ENCODE results near the gene MORC2. TPM values are rescaled to one million over a fixed set of nuclear protein-coding genes. Genes with fewer than 3 reads are reported as not detected.

MORC2 gene
- polyA plus RNA-seq, 4 donors: 29.0 to 36.7 (median 34.9) TPM

DNA sequence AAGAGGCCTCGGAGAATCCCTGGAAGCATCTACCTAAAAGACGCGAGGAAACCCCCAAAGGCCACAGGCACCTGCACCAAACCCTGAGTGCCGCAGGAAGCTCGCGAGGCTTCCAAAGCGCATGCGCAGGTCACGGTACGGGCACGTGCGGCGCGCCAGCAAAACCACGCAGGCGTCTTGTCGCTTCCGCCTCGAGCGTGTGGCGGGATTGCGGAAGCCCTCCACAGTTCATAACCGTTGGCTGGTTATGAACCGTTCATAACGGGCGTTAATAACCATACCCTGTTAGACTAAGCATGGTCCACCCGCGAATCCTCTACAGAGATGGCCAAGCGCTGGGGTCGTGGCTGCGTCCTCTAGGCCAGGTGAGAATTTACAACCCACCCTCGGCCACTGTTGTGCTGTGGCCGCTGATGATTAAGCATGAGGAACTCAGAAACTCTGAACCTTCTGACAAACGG lies 46.4 kb downstream of the MORC2 start:
- peak in 1 of 4 donors; percentile 33 for DNase-seq (ENCODE audit: low read depth in 4 of 4, low spot score in 2 of 4)

DNA sequence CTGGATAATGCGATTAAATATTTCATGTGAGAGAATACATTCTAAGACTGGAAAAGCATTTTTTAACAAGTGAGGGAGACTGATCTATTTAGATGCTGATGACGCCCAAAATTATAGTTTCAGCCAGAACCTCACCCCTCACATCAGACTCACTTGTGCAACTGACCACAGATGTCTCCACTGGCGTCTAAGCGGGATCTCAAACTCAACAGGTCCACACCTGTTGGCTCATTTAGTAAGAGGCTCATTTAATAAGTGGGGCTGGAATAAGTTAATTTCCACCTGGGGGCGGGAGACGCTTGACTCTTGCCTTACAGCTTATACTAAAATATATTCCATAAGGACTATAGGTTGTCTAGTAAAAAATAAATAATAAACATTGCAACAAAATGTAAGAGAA lies 47.5 kb downstream of the MORC2 start:
- DNase-seq (ENCODE audit: low read depth in 4 of 4, low spot score in 2 of 4): no peak

DNA sequence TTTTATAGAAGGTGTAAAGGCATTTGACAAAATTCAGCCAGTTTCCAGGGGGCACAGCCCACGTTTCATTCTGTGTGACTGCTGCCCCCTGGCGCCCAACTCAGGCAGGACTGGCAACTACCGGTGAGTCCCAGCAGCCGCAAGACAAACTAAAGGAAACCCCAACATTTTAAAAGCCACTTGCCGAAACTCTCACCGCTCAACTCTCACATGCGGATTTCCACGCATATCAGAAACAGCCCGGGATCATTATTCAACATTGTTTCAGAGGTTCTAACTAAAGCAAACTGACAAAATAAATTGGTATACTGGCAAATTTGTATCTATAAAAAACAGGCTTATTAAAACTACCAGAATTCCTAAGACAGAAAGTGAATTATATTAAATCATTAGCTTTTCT lies 48.2 kb downstream of the MORC2 start:
- DNase-seq (ENCODE audit: low read depth in 4 of 4, low spot score in 2 of 4): peak in 3 of 4 donors; percentile 32 to 66 (median 41)

DNA sequence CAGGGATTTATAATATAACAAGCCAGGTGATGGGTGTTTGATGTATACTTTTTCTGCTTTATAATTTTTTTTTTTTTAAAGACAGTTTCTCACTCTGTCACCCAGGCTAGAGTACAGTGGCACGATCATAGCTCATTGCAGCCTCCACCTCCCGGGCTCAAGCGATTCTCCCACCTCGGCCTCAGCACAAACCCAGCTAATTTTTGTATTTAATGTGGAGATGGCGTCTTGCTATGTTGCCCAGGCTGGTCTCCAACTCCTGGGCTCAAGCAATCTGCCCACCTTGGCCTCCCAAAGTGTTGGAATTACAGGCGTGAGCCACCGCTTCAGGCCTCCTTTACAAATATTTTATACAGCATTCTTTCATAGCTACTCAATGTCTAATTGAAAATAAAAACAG lies 48.6 kb downstream of the MORC2 start:
- no peak for DNase-seq (ENCODE audit: low read depth in 4 of 4, low spot score in 2 of 4)

DNA sequence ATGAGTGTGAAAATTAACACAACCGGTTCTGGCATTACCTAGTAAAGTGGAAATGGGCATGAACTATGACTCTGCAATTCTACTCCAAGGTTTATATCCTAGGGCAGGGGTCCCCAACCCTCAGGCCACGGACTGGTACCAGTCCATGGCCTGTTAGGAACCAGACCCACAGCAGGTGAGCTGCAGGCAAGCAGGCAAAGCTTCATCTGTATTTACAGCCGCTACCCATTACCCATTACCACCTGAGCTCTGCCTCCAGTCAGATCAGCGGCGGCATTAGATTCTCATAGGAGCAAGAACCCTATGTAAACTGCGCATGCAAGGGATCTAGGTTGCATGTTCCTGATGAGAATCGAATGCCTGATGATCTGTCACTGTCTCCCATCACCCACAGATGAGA lies 49.8 kb downstream of the MORC2 start:
- no peak for DNase-seq (ENCODE audit: low read depth in 4 of 4, low spot score in 2 of 4)

DNA sequence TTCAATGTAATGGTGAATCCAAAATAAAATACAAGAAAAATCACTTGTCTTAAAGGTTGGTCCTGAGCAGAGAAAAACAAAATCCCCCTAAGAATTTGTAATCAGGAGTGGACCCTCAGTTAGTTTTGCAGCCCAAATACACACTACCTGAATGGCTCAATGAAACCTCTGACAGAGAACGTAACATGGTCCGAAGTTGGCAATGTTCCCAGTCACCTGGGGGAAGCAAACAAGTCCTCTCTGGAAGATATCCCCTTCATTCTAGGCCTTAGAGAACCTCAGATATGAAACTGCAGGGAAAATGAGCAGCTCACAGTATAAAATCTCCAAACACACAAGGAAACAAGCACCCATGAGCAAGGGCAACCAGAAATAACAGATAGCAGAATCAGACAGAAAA lies 58.2 kb downstream of the MORC2 start:
- DNase-seq (ENCODE audit: low read depth in 4 of 4, low spot score in 2 of 4): no peak

DNA sequence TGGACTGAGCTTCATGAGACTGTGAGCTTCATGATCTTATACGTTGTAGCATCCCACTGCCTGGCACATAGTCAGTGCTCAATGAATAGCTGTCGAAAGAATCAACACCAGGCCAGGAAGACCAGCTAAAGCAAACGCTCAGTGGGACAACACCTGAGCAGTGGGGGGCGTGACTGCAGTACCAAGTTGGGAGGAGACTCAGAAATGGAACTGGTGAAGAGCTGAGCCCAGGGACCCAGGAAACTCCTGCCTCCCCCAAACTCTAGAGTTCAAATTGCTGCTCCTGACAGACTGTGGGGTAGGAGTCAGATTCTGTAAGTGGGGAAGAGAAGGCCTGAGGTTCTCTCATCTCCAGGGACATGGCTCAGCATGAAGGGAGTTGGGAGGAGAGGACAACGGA lies 59.3 kb downstream of the MORC2 start:
- no peak for DNase-seq (ENCODE audit: low read depth in 4 of 4, low spot score in 2 of 4)

DNA sequence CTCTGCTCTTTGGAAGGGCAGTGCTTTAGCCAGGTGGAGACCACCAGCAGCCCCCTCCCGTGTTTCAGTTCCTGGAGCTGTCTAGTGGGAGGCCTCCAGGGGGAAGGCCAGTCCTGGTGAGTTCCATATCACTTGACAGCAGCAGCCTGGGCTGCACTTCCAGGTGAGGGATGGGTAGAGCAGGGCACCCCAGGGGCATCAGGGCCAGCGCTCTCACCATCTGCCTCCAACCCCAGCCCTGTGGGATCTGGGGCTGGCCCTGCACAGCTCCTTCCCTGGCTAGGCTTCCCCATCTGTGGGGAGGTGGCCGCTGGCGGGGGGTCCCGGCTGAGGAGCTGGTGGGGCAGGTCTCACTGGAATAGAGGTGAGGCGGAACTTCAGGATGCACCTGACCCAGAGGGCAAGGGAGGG lies 60.5 kb downstream of the MORC2 start:
- DNase-seq (ENCODE audit: low read depth in 4 of 4, low spot score in 2 of 4): no peak

DNA sequence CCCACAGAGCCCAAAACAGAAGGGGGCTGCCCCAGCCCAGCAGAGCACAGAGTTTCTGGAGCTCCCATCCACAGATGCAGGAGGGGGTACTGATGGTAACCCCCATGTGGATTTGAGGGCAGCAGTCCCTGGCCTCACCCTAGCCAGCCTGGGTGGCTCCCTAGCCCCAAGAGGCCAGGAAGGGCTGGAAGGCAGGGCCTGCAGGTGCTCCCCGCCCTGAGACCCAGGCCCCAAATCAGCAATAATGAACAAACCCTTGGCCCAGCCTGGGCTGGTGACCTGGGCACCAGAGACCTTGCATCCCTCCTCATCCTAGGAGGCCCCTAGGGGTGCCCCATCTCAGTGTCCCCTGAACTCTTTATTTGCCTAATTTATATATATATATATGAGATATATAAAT lies 61.6 kb downstream of the MORC2 start:
- DNase-seq (ENCODE audit: low read depth in 4 of 4, low spot score in 2 of 4): no peak

DNA sequence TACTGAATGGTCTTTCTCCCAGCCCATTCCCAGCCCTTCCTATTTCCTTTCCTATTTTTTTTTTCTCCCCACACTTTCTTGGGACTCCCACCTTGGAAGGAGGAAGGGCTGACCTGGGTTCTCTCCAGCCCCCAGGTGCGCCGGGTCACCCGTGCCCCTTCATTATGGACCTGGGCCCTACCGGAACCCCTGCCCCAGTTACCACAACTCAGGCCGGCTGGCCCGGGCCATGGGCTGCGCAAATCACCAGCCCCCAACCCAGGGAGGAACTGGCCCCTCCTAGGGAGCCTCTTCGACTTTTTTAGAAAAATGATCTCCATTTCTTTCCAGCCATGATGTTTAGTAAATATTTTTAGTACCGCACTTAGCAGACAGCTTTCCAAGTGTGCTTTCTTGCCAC lies 62.2 kb downstream of the MORC2 start:
- DNase-seq (ENCODE audit: low read depth in 4 of 4, low spot score in 2 of 4): no peak

DNA sequence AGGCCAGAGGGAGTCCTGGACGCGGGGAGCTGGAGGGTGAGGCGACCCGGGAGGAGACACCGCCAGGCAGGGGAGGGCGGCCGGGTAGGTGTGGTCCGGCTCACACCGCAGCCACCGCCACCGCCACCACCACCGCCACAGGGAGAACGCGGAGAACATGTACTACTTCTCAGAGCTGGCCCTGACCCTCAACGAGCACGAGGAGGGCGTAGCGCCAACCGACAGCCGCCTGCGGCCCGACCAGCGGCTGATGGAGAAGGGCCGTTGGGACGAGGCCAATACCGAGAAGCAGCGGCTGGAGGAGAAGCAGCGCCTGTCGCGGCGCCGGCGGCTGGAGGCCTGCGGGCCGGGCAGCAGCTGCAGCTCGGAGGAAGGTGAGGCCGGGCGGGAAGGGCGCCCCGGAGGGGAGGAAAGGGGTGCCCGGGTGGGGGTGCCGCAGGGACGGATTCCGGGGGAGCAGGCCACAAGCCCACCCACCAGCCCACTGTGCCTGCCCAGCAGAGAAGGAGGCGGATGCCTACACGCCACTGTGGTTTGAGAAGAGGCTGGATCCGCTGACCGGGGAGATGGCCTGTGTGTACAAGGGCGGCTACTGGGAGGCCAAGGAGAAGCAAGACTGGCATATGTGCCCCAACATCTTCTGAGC lies 62.8 kb downstream of the MORC2 start:
- no peak for DNase-seq (ENCODE audit: low read depth in 4 of 4, low spot score in 2 of 4)

DNA sequence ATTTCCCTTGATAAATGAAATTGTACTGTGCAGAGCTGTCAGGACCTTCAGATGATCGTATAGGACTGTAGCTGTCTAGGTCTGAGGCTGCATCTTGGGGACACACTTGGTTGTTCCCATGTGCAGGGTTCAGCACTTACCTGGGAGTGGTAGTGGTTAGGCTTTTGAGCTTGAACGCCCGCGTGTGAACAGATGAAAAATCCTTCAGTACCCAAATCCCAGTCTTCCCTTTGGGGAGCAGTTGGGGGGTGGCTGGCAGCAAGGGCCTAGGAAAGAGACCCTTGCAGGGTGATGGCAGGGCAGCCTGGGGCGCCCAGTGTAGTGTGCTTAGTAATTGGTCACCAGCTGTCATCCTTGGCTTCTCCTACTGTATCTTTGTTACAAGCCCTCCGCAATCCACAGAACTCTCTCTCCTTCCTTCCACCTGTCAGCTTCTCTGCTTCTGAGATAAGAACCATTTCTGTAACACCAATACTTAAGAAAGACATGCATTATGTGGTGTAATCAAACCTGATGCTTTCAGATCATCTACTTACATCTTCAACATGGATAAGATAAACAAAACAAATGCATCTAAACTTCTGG lies 64.6 kb downstream of the MORC2 start:
- no peak for DNase-seq (ENCODE audit: low read depth in 4 of 4, low spot score in 2 of 4)

DNA sequence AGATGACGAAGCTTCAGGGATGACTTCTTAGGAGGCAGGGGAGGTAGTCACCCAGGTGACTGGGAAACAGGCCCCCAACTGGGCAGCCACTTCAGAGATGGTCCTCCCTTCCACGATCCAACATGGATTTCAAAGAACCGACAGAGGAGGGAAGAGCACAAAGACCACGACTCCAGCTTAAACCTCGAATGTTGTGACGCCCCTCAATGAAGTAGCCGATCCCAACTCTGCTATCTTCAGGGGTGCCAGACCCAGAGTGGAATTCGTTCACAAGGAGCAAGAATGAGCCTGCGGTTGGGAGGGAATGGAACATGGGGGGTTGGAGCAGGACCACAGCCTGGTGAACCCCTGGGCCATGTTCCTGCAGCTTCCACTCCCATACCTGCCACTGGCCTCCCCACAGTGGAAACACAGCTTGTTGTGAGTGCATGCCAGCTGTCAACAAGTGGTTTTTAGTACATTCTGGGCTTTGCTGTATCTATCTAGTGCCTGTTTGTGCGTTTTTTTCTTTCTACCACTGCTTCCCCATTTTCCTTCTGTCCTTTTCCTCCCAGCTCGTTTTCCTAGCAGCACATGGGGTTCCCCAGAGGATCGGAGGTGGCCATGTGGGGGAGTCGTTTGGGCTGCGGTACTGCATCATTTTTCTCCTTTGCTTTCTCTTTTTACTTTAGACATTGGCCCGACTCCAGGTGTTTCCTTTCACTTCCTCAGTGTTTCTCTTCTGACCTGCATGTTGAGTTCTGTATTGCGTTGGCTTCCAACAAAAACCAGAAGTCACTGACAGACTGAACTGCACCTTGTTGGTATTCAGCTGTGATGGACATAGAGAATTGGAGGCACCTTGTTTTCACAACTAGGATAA lies 65.8 kb downstream of the MORC2 start:
- no peak for DNase-seq (ENCODE audit: low read depth in 4 of 4, low spot score in 2 of 4)

DNA sequence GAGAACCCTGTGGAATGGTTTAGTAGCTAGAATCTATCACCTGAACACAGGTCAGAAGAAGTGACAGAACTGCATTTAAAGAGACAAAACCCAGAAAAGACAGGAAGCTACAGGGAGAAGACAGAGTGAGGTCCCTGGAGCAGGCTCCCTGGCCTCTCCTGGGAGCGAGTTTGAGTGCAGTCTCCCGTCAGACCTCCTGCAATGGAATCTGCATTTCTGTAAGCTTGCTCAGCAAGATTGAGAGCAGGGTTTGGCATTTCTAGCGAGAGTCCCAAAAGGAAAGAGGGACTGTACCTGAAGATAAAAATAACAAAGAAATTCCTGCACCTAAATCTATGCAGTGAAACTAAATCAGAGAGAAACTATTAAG lies 74.2 kb downstream of the MORC2 start:
- DNase-seq (ENCODE audit: low read depth in 4 of 4, low spot score in 2 of 4): no peak

DNA sequence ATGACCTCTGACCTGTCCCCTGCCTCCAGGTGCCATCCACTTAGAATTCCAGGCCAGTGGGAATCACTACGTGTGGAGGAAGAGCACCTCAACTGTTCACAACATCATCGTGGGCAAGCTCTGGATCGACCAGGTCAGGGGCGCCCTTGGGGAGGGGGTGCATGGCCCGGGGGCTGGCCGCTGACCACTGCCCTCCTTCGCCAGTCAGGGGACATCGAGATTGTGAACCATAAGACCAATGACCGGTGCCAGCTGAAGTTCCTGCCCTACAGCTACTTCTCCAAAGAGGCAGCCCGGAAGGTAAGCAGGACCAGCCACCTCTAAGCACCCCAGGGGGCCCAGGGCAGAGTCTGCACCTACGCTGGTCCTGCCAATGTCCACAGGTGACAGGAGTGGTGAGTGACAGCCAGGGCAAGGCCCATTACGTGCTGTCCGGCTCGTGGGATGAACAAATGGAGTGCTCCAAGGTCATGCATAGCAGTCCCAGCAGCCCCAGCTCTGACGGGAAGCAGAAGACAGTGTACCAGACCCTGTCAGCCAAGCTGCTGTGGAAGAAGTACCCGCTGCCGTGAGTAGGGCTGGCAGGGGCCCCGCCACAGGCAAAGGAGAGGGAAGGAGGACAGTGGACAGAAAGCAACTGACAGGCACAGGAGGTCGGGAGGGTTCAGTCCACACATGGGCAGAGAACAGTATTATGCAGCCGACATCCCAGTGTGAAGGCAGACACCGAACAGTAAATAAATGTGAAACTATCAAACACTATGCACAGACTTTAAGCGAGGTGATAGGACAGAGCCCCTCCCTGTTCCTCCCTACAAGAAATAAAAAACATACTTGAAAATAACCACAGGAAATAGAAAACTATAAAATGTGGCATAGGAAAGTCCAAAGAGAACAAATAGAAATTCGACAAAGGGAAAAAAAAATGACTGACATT lies 74.9 kb downstream of the MORC2 start:
- DNase-seq (ENCODE audit: low read depth in 4 of 4, low spot score in 2 of 4): no peak

DNA sequence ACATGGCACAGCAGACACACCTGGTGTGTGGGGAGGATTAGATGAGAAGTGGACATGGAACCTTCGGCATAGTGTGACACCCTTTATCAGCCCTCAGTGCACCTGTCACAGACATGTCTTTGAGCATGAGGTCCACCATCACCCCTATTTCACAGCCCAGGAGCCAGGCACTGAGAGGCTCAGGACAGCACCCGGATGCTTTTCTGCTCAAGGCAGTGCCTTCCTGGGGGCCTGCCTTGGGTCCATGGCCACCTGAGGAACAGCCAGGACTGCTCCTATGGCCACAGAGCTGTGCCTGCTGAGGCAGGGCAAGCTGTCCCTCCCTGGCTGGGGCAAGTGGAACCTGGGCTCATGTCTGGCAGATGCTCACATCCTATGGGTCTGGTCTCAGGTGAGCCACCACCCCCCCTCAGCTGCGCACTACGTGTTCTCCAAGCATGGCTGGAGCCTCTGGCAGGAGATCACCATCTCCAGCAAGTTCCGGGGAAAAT lies 75.8 kb downstream of the MORC2 start:
- DNase-seq (ENCODE audit: low read depth in 4 of 4, low spot score in 2 of 4): no peak

DNA sequence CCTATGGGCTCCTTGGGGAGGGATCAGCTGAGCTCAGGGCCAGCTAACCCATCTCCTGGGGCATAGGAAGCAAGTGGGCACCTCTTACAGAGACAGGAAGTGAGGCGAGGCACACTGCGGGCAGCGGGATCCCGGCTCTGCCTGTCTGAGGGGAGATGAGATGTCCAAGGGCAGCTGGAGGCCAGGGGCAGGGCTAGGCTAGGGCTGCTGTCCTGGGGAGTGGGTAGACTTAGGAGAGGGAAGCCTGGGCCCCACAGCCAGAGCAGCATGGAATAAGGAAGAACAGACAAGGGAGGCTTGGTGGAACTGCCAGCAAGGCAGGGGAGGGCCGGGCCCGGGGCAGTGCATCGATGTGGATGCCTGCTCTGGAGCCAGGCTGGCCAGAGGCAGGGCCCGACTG lies 76.3 kb downstream of the MORC2 start:
- no peak for DNase-seq (ENCODE audit: low read depth in 4 of 4, low spot score in 2 of 4)

DNA sequence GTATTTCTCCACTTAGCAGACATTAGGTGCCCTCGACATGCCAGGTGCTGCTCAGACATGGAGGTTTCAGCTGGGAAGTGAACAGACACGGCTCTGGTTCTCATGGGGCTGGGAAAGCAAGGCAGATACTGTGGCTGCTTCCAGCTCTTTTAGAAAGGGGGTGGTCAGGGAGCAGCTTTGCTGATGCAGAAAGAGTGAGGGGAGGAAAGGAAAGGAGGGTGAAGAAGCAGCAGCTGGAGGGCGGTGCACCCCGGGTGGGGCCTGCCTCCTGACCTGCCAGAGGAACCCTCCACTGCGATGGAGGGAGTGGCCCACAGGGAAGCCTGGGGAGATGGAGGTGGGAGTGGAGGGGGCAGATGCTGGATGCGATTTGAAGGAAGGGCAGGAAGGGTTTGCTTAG lies 76.8 kb downstream of the MORC2 start:
- DNase-seq (ENCODE audit: low read depth in 4 of 4, low spot score in 2 of 4): no peak

DNA sequence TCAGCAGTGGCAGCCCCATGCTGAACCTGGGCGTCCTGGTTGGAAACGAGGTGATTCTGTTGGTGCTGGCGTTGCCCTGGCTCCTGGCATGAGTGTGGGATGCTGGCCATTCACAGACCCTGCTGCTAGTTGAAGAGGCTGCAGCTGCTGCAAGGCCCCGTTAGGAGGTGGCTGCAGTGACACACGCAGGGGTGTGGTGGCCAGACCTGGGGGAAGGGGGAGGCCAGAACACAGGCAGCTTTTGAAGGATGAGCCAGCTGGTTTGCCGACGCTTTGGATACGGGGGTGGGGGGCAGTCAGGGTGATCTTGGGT lies 77.2 kb downstream of the MORC2 start:
- DNase-seq (ENCODE audit: low read depth in 4 of 4, low spot score in 2 of 4): no peak

DNA sequence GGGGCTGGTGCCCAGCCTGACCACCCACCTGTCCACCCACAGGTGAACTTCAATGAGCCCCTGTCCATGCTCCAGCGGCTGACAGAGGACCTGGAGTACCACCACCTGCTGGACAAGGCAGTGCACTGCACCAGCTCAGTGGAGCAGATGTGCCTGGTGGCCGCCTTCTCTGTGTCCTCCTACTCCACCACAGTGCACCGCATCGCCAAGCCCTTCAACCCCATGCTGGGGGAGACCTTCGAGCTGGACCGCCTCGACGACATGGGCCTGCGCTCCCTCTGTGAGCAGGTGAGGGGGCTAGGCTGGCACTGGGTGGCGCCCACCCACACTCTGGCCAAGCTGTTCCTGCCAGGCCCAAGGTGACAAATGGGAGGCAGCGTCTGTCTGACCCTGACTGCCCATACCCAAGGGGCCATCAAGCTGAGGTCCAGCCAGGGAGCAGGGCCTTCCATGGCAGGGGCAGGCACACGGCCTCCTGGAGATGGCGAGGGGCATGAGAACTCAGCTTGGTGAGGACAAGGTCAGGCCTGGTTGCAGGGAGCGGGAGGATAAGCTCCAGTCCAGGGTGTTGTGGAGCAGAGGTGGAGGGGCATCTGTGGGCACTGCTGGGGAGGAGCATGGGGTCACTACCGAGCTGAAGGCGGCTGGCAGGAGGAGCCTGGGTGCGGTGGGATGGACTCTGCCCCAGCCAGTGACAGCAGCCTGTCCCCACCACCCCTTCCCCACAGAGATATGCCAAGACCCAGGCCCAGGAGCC lies 77.7 kb downstream of the MORC2 start:
- no peak for DNase-seq (ENCODE audit: low read depth in 4 of 4, low spot score in 2 of 4)
